Measurements from ENCODE around the gene SLC2A1. TPM values are rescaled to one million over a fixed set of nuclear protein-coding genes. Genes with fewer than 3 reads are reported as not detected.

Gene SLC2A1
- total RNA-seq, 4 donors from 2014 or later, result 4.6 to 76.2 (median 28.2) TPM

DNA sequence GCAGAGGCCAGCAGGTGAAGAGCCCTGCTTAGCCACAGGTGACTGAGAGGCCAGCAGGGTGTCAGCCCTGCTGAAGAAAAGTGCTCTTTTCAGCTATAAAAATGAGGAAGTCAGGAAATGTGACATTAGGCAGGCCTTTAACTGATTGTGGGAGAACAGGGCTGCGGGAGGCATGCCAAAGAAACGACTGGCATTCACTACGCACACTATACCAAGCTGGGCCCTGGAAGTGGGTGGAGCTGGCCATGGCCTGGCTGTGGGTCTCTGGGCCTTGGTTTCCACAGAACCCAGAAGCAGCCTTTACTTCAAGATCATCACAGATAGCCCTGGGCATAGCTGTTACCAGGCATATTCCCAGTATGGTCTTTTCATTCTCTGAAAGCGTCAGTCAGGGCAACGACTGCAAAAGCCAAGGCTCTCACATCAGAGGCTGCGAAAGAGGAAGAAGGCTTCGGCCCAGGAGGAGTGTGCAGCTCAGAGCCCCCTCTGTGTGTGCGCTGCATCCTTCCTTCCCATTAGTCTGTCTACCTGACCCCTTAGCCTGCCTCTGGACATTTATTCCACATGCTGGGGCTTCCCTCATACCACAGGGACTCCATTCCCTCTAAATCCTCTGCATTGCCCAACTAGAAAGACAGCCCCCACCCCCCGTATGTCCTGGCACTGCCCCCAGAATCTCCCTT lies 14.3 kb downstream of the SLC2A1 start:
- intact Hi-C loops (cut with DNase I; ENCODE audit: low total_unique reads), result no loop called here
- no peak overlapping the region for H3K4me3 ChIP-seq
- no peaks in the 10 kb centered on the region for H3K36me3 ChIP-seq
- DNase-seq, result no peak
- H3K9me3 ChIP-seq, result no peaks in the 10 kb centered on the region
- TF ChIP-seq POLR2A (IDR thresholded peaks at IDR 0.05), result no peak
- TF ChIP-seq CTCF (IDR thresholded peaks at IDR 0.05), result no peak
- H3K27me3 ChIP-seq, result no peaks in the 10 kb centered on the region
- no peak overlapping the region for H3K27ac ChIP-seq
- peaks cover 0 to 3% of the 10 kb centered on the region in 2 donors for H3K4me1 ChIP-seq

GRCh38 chr1:42943728-42944127 lies 14.9 kb downstream of the SLC2A1 start:
- intact Hi-C loops (cut with DNase I; ENCODE audit: low total_unique reads), result no loop called here
- Histone ChIP-seq H3K4me1 (peaks cover 0 to 3% of the 10 kb centered on the region in 2 donors), H3K27ac (no peak overlapping the region), H3K4me3 (no peak overlapping the region), H3K27me3 (no peaks in the 10 kb centered on the region), H3K36me3 (no peaks in the 10 kb centered on the region), H3K9me3 (no peaks in the 10 kb centered on the region)
- no peak for TF ChIP-seq CTCF (IDR thresholded peaks at IDR 0.05)
- TF ChIP-seq POLR2A (IDR thresholded peaks at IDR 0.05), result no peak
- no peak for DNase-seq

DNA sequence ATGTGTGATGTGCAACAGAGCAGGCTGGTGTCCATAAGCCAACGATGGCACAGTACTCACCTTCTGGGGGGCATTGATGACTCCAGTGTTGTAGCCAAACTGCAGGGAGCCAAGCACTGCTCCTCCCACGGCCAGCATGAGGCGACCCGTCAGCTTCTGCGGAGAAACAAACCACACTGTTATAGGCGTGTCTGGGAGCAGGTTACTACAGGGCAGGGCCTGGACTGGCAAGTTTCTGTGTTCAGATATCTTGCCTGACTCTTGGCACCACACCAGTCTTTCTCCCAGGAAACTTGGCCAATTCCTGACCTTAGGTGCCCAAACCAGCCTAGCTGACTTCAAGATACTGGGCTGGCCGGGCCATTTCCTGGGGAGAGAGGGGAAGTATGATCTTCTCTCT lies 15.5 kb downstream of the SLC2A1 start:
- TF ChIP-seq POLR2A (IDR thresholded peaks at IDR 0.05), result no peak
- no peak for TF ChIP-seq CTCF (IDR thresholded peaks at IDR 0.05)
- Histone ChIP-seq H3K27ac (no peak overlapping the region), H3K9me3 (no peaks in the 10 kb centered on the region), H3K4me3 (no peak overlapping the region), H3K36me3 (no peaks in the 10 kb centered on the region), H3K27me3 (no peaks in the 10 kb centered on the region), H3K4me1 (peaks cover 0 to 3% of the 10 kb centered on the region in 2 donors)
- DNase-seq, result no peak
- intact Hi-C loops (cut with DNase I; ENCODE audit: low total_unique reads), result no loop called here

- no peak for DNase-seq
- TF ChIP-seq POLR2A (IDR thresholded peaks at IDR 0.05), result no peak
- no peak for TF ChIP-seq CTCF (IDR thresholded peaks at IDR 0.05)
- no peak overlapping the region for H3K4me3 ChIP-seq
These were observed 16.2 kb downstream of the SLC2A1 start for GRCh38 chr1:42942444-42942843.

DNA sequence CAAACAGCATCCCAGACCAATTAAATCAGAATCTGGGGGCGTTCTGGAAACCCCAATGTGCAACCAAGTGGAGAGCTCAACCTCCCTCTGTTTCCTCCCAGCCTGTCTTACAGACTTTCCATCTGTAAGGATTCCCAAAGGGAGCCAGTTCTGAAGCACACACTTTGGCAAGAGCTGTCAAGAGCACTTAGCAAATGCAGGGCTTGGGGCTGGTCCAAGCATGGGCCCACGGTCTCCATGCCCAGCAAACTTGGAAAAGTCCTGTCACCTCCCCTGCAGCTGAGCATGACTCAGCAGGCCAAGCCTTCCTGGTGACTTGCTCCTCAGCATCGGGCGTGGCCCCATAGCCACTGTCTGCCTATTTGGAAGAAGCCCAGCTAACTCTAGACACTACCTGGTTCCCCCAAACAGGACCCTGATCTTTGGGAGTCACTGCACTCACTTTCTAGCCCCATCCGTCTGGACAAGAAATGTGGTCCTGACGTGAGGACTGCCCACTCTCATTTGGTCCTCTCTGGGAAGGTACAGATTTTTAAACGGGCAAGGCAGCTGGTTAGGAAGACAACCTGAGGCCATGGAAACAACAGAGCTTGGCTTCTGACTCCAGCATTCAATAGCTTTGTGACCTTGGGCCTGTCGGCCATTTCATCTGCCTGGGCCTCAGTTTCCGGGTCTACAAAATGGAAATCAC lies 16.9 kb downstream of the SLC2A1 start:
- TF ChIP-seq POLR2A (IDR thresholded peaks at IDR 0.05) (no peak), CTCF (IDR thresholded peaks at IDR 0.05) (no peak)
- no peaks in the 10 kb centered on the region for H3K36me3 ChIP-seq
- peaks cover 0 to 4% of the 10 kb centered on the region in 2 donors for H3K4me1 ChIP-seq
- intact Hi-C loops (cut with DNase I; ENCODE audit: low total_unique reads), result no loop called here
- no peak overlapping the region for H3K27ac ChIP-seq
- no peak overlapping the region for H3K4me3 ChIP-seq
- no peaks in the 10 kb centered on the region for H3K9me3 ChIP-seq
- no peak for DNase-seq
- H3K27me3 ChIP-seq, result no peaks in the 10 kb centered on the region

More at GRCh38 chr1:42942444-42942843, 16.2 kb downstream of the SLC2A1 start:
- H3K9me3 ChIP-seq, result no peaks in the 10 kb centered on the region
- intact Hi-C loops (cut with DNase I; ENCODE audit: low total_unique reads), result no loop called here
- H3K4me1 ChIP-seq, result peaks cover 0 to 3% of the 10 kb centered on the region in 2 donors
- H3K27ac ChIP-seq, result no peak overlapping the region
- no peaks in the 10 kb centered on the region for H3K36me3 ChIP-seq
- no peaks in the 10 kb centered on the region for H3K27me3 ChIP-seq

Data from uterus (tissue), 4 donors.